A549 (cell line): ENCODE measurements around the gene GHR.

Experiments used
- BHLHE40 ChIP-seq: IDR thresholded peaks from 2 replicates; pipeline ENCODE4 v1.6.1; 2012; ENCODE audit warnings: low read depth, low read length, inconsistent platforms
- KDM1A ChIP-seq: fragments of 200-600 bp; sonication (generic); IDR thresholded peaks from 2 replicates; pipeline ENCODE4 v1.6.1; 2016; ENCODE audit warnings: low read depth, mild to moderate bottlenecking
- POLR2A ChIP-seq: IDR thresholded peaks from 2 replicates; pipeline ENCODE4 v1.6.1; 2012; ENCODE audit warnings: mild to moderate bottlenecking, low read length
- RFX5 ChIP-seq: fragments of 450-650 bp; IDR thresholded peaks from 2 replicates; pipeline ENCODE4 v1.7.1; 2014; ENCODE audit warnings: antibody characterized with exemption, mild to moderate bottlenecking, moderate library complexity
- TF ChIP-seq, protein P1 (sequence below): fragments of 450-650 bp; IDR thresholded peaks from 2 replicates; pipeline ENCODE4 v1.6.1; 2014; ENCODE audit warnings: antibody characterized with exemption
- TF ChIP-seq, protein P2 (sequence below): fragments of >200 bp; sonication (Bioruptor Twin); formaldehyde crosslinking; IDR thresholded peaks from 3 replicates; pipeline ENCODE4 v1.5.1; 2016
- TF ChIP-seq, protein P3 (sequence below): IDR thresholded peaks from 2 replicates; pipeline ENCODE4 v1.6.1; 2012

DNA sequence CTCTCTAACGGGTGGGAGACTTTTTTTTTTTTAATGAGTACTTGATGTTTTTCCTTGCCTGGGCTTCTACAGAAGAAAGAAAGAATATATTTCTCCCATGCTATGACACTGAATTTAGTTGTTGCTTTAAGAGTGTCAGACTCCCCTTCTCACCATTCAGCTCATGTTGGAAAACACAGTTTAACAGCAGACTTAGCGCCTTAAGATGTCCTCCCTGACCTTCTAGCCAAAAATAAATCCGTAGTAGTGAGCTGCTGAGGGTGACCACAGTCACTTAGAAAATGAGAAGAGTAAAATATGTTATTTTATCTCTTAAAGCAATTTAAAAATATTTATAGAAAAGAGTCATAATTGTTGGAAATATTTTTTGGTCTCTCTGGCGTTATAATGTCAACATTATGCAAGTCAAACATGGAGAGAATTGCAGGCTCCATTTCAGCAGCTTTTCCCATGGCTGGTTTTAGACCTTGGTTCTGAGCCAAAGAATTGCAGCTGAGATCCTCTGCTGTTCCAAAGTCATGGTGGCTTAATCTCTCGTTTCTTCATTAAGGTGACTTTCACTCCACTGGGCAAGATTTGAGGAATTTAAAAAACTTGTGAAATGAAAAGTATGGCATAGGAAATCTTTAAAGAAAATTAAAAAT lies 143.5 kb downstream of the GHR start:
- no peak for TF ChIP-seq RFX5
- TF ChIP-seq POLR2A = no peak
- TF ChIP-seq, protein P1, sequence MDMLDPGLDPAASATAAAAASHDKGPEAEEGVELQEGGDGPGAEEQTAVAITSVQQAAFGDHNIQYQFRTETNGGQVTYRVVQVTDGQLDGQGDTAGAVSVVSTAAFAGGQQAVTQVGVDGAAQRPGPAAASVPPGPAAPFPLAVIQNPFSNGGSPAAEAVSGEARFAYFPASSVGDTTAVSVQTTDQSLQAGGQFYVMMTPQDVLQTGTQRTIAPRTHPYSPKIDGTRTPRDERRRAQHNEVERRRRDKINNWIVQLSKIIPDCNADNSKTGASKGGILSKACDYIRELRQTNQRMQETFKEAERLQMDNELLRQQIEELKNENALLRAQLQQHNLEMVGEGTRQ = no peak
- TF ChIP-seq, protein P2, sequence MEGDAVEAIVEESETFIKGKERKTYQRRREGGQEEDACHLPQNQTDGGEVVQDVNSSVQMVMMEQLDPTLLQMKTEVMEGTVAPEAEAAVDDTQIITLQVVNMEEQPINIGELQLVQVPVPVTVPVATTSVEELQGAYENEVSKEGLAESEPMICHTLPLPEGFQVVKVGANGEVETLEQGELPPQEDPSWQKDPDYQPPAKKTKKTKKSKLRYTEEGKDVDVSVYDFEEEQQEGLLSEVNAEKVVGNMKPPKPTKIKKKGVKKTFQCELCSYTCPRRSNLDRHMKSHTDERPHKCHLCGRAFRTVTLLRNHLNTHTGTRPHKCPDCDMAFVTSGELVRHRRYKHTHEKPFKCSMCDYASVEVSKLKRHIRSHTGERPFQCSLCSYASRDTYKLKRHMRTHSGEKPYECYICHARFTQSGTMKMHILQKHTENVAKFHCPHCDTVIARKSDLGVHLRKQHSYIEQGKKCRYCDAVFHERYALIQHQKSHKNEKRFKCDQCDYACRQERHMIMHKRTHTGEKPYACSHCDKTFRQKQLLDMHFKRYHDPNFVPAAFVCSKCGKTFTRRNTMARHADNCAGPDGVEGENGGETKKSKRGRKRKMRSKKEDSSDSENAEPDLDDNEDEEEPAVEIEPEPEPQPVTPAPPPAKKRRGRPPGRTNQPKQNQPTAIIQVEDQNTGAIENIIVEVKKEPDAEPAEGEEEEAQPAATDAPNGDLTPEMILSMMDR = no peak
- TF ChIP-seq KDM1A = no peak
- TF ChIP-seq BHLHE40 = no peak
- TF ChIP-seq, protein P3, sequence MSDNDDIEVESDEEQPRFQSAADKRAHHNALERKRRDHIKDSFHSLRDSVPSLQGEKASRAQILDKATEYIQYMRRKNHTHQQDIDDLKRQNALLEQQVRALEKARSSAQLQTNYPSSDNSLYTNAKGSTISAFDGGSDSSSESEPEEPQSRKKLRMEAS = no peak
